Measurements from ENCODE around the gene CDC123. TPM values are rescaled to one million over a fixed set of nuclear protein-coding genes. Genes with fewer than 3 reads are reported as not detected.

The CDC123 gene
- total and polyA plus RNA-seq, 2 of the 4 experiments (the other 2 are of a cell fraction), result 100 to 203 TPM

GRCh38 chr10:12195281-12195602, 746 bp upstream of the CDC123 start:
- TF ChIP-seq CHD1 (IDR thresholded peaks at IDR 0.05; ENCODE audit: low read depth, low read length), result no peak
- no peak for TF ChIP-seq RAD21 (IDR thresholded peaks at IDR 0.05; ENCODE audit: low read length)
- TF ChIP-seq FOS (IDR thresholded peaks at IDR 0.05; ENCODE audit: low read depth, low read length), result no peak
- TF ChIP-seq NFE2L2 (IDR thresholded peaks at IDR 0.05; ENCODE audit: low read depth, low read length), result no peak
- TF ChIP-seq RFX5 (IDR thresholded peaks at IDR 0.05; ENCODE audit: low read depth, low read length), result no peak
- no peak for TF ChIP-seq CEBPB (IDR thresholded peaks at IDR 0.05; ENCODE audit: low read depth, low read length)
- TF ChIP-seq MAZ (IDR thresholded peaks at IDR 0.05; ENCODE audit: borderline replicate concordance, low read depth, low read length), result no peak
- no peak for TF ChIP-seq RCOR1 (IDR thresholded peaks at IDR 0.05; ENCODE audit: insufficient replicate concordance, low read length)
- no peak for TF ChIP-seq ELK1 (IDR thresholded peaks at IDR 0.05; ENCODE audit: borderline replicate concordance, low read depth, low read length)
- TF ChIP-seq USF2 (IDR thresholded peaks at IDR 0.05; ENCODE audit: low read depth, low read length), result no peak
- TF ChIP-seq SMC3 (IDR thresholded peaks at IDR 0.05; ENCODE audit: low read depth, low read length), result no peak
- no peak for TF ChIP-seq BHLHE40 (IDR thresholded peaks at IDR 0.05; ENCODE audit: low read depth, low read length)
- TF ChIP-seq CTCF (conservative IDR thresholded peaks at IDR 0.05; ENCODE audit: low read depth, low read length), result no peak
- no peak for TF ChIP-seq MAFK (IDR thresholded peaks at IDR 0.05; ENCODE audit: low read depth, low read length)
- no peak for TF ChIP-seq POLR2A (IDR thresholded peaks at IDR 0.05; ENCODE audit: low read depth, low read length)
- TF ChIP-seq MXI1 (IDR thresholded peaks at IDR 0.05; ENCODE audit: borderline replicate concordance, low read depth, low read length), result no peak
- peaks cover 7% of the 10 kb centered on the region; the same call in 1 of the 2 replicates for H3K4me1 ChIP-seq (ENCODE audit: control insufficient read depth, insufficient read depth, low read length)
- peak overlapping the region; percentile 84 for H3K9ac ChIP-seq (ENCODE audit: low read depth, low read length)
- peak overlapping the region; percentile 96 for H2AFZ ChIP-seq (replicated peaks; ENCODE audit: low read length, poor library complexity)
- peak overlapping the region; percentile 73; the same call in 1 of the 2 replicates for H2AK5ac ChIP-seq (ENCODE audit: low read depth, low read length)
- no peak overlapping the region for H2BK15ac ChIP-seq (ENCODE audit: low read depth, low read length)
- no peak overlapping the region for H2BK20ac ChIP-seq (ENCODE audit: low read depth, low read length)
- CTCF ChIA-PET, result interaction anchor here (1.6 kb wide), 1 partner anchor 19 kb away, joined by 4 read pairs; no protein-coding TSS in a partner anchor
- WGBS, 2 experiments (ENCODE audit: extremely low coverage in 2 of 2, insufficient read length in 1 of 2), result 1% methylated on average over 10 of the region's 12 CpGs; no CpG with 5 or more reads in 1 of the 2 experiments
- H3K4ac ChIP-seq (ENCODE audit: low read depth, low read length), result peak overlapping the region; percentile 97
- peaks cover 12% of the 10 kb centered on the region; the same call in 1 of the 2 replicates for H4K20me1 ChIP-seq (ENCODE audit: insufficient read depth, low read length)
- intact Hi-C loops (cut with micrococcal nuclease) (loop anchor here (5.0 kb wide), 2 partner anchors 517 to 882 kb away; no protein-coding TSS in a partner anchor), in situ Hi-C loops (cut with MboI; ENCODE audit: low sequenced_read_pairs) (no loop called here), dilution Hi-C loops (cut with HindIII; ENCODE audit: low sequenced_read_pairs, unreplicated experiment) (no loop called here)
- peak overlapping the region; percentile 99 for H2BK120ac ChIP-seq (ENCODE audit: low read depth, low read length)
- peak overlapping the region; percentile 97 for H3K14ac ChIP-seq (replicated peaks; ENCODE audit: low read depth, low read length)
- peak overlapping the region; percentile 91 for H3K27ac ChIP-seq (ENCODE audit: insufficient read depth, low read length)
- H4K5ac ChIP-seq (ENCODE audit: low read depth, low read length), result peak overlapping the region; percentile 56
- H4K91ac ChIP-seq (ENCODE audit: insufficient read depth, low read depth, low read length), result peak overlapping the region; percentile 84; the same call in 1 of the 2 replicates
- no TSS peak for BruUV-seq (replicated peaks)
- H2AK9ac ChIP-seq (replicated peaks; ENCODE audit: low read depth, low read length, poor library complexity), result peak overlapping the region; percentile 50
- peaks cover 4% of the 10 kb centered on the region; the same call in 1 of the 2 replicates for H3K9me1 ChIP-seq (ENCODE audit: insufficient read depth, low read length)
- H3K4me2 ChIP-seq (ENCODE audit: low read depth, low read length), result peak overlapping the region; percentile 90
- H3K27me3 ChIP-seq (ENCODE audit: control insufficient read depth, insufficient read depth, low read length), result no peaks in the 10 kb centered on the region
- H3K18ac ChIP-seq (ENCODE audit: low read depth, low read length), result peak overlapping the region; percentile 10; the same call in 1 of the 2 replicates
- POLR2A ChIA-PET (ENCODE audit: unreplicated experiment), result interaction anchor here (0.6 to 1.0 kb wide), 2 partner anchors 15 to 304 kb away, joined by 3 to 10 read pairs; no protein-coding TSS in a partner anchor
- H3K9me3 ChIP-seq (ENCODE audit: control insufficient read depth, insufficient read depth, low read length), result no peaks in the 10 kb centered on the region
- H3K36me3 ChIP-seq (ENCODE audit: control insufficient read depth, insufficient read depth, low read length), result peaks cover 6% of the 10 kb centered on the region; the same call in 1 of the 2 replicates
- H4K8ac ChIP-seq (ENCODE audit: low read depth in 2 of 2, low read length in 2 of 2), result peak overlapping the region; percentile 93 to 97
- peak overlapping the region; percentile 81 for H2BK5ac ChIP-seq (ENCODE audit: low read depth, low read length, poor library complexity, severe bottlenecking)
- peak overlapping the region; percentile 90 for H3K56ac ChIP-seq (ENCODE audit: extremely low read depth, insufficient read depth, low read length)
- no peak for DNase-seq
- ATAC-seq (ENCODE audit: low read depth), result no peak; the same call in 1 of the 2 replicates
- H3K23ac ChIP-seq (ENCODE audit: low read depth, low read length), result peak overlapping the region; percentile 98
- H3K4me3 ChIP-seq (ENCODE audit: insufficient read depth, low read depth, low read length), result peak overlapping the region; percentile 86
- peaks cover 13 to 63% of the 10 kb centered on the region in 2 experiments for H3K79me1 ChIP-seq (ENCODE audit: low read depth in 1 of 2, low read length in 2 of 2)

Data from IMR-90 (cell line).